Activated CD4-positive, alpha-beta T cell treated with anti-CD3 and anti-CD28 coated beads for 36 hours (primary cell): ENCODE measurements around the gene HDAC3. TPM values are rescaled to one million over a fixed set of nuclear protein-coding genes. Genes with fewer than 3 reads are reported as not detected.

ENCODE experiments used
- ATAC-seq: fragments of 200-7000 bp; cut with Tn5 transposase; one replicate; pipeline ENCODE4 v1.10.0; 2021; ENCODE audit warnings: mild to moderate bottlenecking, moderate library complexity
- CTCF ChIA-PET: fragments of 350-600 bp; sonication (Branson Sonifier 250); formaldehyde crosslinking; loops from one replicate; lab custom pipeline; 2021; ENCODE audit warnings: antibody characterized with exemption; lab: Charles Lee
- POLR2A ChIA-PET: fragments of 350-600 bp; sonication (Branson Sonifier 250); formaldehyde crosslinking; loops from one replicate; lab custom pipeline; 2021; ENCODE audit warnings: antibody characterized with exemption, inconsistent platforms; lab: Charles Lee
- DNase-seq: peaks from one replicate; pipeline ENCODE4 v3.0.0-alpha.2; 2020
- H3K27ac Mint-ChIP-seq: one replicate; pipeline ENCODE4 v1.8.0; 2021; ENCODE audit warnings: mixed read lengths
- H3K27me3 Mint-ChIP-seq: one replicate; pipeline ENCODE4 v1.8.0; 2021; ENCODE audit warnings: mixed read lengths
- H3K36me3 Mint-ChIP-seq: one replicate; pipeline ENCODE4 v1.8.0; 2021; ENCODE audit warnings: low read depth, mixed read lengths
- H3K4me1 Mint-ChIP-seq: one replicate; pipeline ENCODE4 v1.8.0; 2021; ENCODE audit warnings: mixed read lengths
- H3K4me3 Mint-ChIP-seq: one replicate; pipeline ENCODE4 v1.8.0; 2021; ENCODE audit warnings: mild to moderate bottlenecking, moderate library complexity, mixed read lengths
- H3K9me3 Mint-ChIP-seq: one replicate; pipeline ENCODE4 v1.8.0; 2021; ENCODE audit warnings: low read depth, mixed read lengths
- intact Hi-C, 2 experiments: fragments of 100-400 bp; cut with DNase I in 1 of 2; cut with micrococcal nuclease in 1 of 2; formaldehyde crosslinking; loops; one replicate each; pipeline versions ENCODE4 v1.14.2 to v1.15.1; 2022 to 2024; cut with DNase I, micrococcal nuclease
- total RNA-seq, 2 experiments: library from RNA; stranded (reverse); gene quantifications; one replicate each; pipeline ENCODE4 v1.2.3, GENCODE V29; 2021

The HDAC3 gene
- total RNA-seq, 2 experiments from 2014 or later = 85.9 to 88.6 TPM

- no peaks in the 10 kb centered on the region for H3K9me3 Mint-ChIP-seq
- CTCF ChIA-PET = interaction anchor here (0.6 to 0.9 kb wide), 3 partner anchors 19 to 383 kb away, joined by 3 to 5 read pairs (median 3); no protein-coding TSS in a partner anchor
- ATAC-seq (no peak), DNase-seq (no peak)
- no peak overlapping the region for H3K27ac Mint-ChIP-seq
- H3K36me3 Mint-ChIP-seq = no peaks in the 10 kb centered on the region
- H3K4me3 Mint-ChIP-seq = no peak overlapping the region
- no peaks in the 10 kb centered on the region for H3K27me3 Mint-ChIP-seq
- POLR2A ChIA-PET = no interaction called here
- intact Hi-C loops = no loop called here
- no peaks in the 10 kb centered on the region for H3K4me1 Mint-ChIP-seq
Measured at GRCh38 chr5:141672841-141673813, 36.5 kb upstream of the HDAC3 start.

- Mint-ChIP-seq H3K4me3 (no peak overlapping the region), H3K36me3 (no peaks in the 10 kb centered on the region), H3K27me3 (no peaks in the 10 kb centered on the region), H3K4me1 (no peaks in the 10 kb centered on the region), H3K9me3 (no peaks in the 10 kb centered on the region), H3K27ac (no peak overlapping the region)
- CTCF ChIA-PET = interaction anchor here (0.6 kb wide), 1 partner anchor 20 kb away, joined by 3 read pairs; no protein-coding TSS in a partner anchor
- POLR2A ChIA-PET = no interaction called here
- intact Hi-C loops = no loop called here
- no peak for DNase-seq
- no peak for ATAC-seq
Measured at GRCh38 chr5:141672071-141672840, 35.6 kb upstream of the HDAC3 start.

DNA sequence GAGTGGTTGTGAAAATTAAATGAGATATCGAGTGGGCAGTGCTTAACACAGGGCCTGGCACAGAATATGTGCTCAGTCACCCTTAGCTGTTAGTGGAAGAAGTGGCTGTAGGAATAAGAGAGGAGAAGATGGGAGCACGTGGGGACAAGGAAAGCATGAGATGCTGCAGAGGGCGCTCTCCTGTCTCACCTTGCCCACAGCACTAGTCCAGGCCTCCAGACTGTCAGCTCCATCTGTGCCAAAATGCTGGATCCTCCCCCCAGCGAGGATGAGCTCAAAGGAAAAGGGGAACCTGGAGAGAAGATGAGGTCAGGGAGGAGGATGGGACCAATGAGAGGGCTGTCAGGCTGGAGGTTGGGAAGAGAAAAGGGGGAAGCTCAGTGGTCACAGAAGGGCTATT is 32.9 kb upstream of the HDAC3 start:
- ATAC-seq (no peak), DNase-seq (no peak)
- H3K27me3 Mint-ChIP-seq = no peaks in the 10 kb centered on the region
- H3K36me3 Mint-ChIP-seq = no peaks in the 10 kb centered on the region
- ChIA-PET CTCF (interaction anchor here (0.6 to 2.4 kb wide), 12 partner anchors 12 to 974 kb away, joined by 3 to 9 read pairs (median 4); no protein-coding TSS in a partner anchor), POLR2A (no interaction called here)
- intact Hi-C loops = loop anchor here in 1 of 2 experiments (10.0 kb wide), 1 partner anchor 295 kb away; the partner anchor contains the start of gene RNF14
- no peak overlapping the region for H3K4me3 Mint-ChIP-seq
- peaks cover 4% of the 10 kb centered on the region for H3K4me1 Mint-ChIP-seq
- no peak overlapping the region for H3K27ac Mint-ChIP-seq
- H3K9me3 Mint-ChIP-seq = no peaks in the 10 kb centered on the region

- peaks cover 4% of the 10 kb centered on the region for H3K4me1 Mint-ChIP-seq
- no peaks in the 10 kb centered on the region for H3K27me3 Mint-ChIP-seq
- ChIA-PET POLR2A (no interaction called here), CTCF (interaction anchor here (0.6 to 2.4 kb wide), 11 partner anchors 19 to 975 kb away, joined by 3 to 8 read pairs (median 3); partner anchors contain the start of gene RNF14)
- H3K36me3 Mint-ChIP-seq = no peaks in the 10 kb centered on the region
- intact Hi-C loops = loop anchor here in 1 of 2 experiments (10.0 kb wide), 1 partner anchor 296 kb away; the partner anchor contains the start of gene RNF14
- no peak overlapping the region for H3K4me3 Mint-ChIP-seq
- DNase-seq = no peak
- no peaks in the 10 kb centered on the region for H3K9me3 Mint-ChIP-seq
- ATAC-seq = no peak
- H3K27ac Mint-ChIP-seq = no peak overlapping the region
Measured at GRCh38 chr5:141668601-141669265, 32.1 kb upstream of the HDAC3 start.

- Mint-ChIP-seq H3K36me3 (no peaks in the 10 kb centered on the region), H3K4me1 (peaks cover 4% of the 10 kb centered on the region), H3K9me3 (no peaks in the 10 kb centered on the region), H3K27me3 (no peaks in the 10 kb centered on the region), H3K27ac (no peak overlapping the region), H3K4me3 (no peak overlapping the region)
- intact Hi-C loops = loop anchor here (1.0 to 10.0 kb wide), 5 partner anchors 36 to 299 kb away; partner anchors contain the start of gene RNF14 (in 1 of the 2)
- CTCF ChIA-PET = interaction anchor here (0.6 to 3.1 kb wide), 6 partner anchors 15 to 303 kb away, joined by 3 to 34 read pairs (median 10); partner anchors contain the start of genes FCHSD1, PCDH1 and RNF14
- DNase-seq (no peak), ATAC-seq (no peak)
- POLR2A ChIA-PET = no interaction called here
Measured at GRCh38 chr5:141665995-141666940, 29.6 kb upstream of the HDAC3 start.

DNA sequence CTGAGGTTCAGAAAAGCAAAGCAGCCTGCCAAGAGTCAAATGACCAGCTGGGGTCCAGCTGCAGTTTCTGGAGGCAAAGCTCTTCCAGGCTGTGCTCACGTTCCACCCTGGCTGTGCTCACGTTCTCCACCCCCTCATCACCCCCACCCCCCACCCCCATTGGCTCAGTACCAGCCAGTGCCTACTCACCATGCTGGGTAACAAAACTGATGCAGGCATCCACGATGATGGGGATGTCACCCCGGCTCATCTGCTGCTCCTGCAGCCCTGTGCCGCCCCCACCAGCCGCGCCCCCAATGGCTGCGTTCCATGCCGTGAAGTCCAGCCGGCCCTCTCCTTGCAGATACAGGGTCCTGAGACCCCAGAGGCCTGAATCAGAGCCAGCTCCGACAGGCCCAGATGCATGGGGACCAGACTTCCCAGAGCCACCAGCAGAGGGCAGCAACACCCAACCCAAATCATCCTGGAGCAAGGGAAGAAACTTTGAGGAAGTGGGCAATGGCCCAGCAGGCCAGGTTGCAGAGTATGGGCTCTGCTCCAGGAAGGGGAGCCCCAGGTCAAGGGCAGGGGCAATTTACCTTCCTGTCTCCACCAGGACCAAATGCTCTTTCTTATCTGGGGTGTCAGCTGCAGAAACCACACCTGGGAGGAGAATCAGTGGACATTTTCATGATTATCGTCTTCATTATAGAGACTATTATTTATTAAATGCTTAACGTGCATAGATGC is 28.2 kb upstream of the HDAC3 start:
- peaks cover 4% of the 10 kb centered on the region for H3K4me1 Mint-ChIP-seq
- ATAC-seq = peak; percentile 97
- no peaks in the 10 kb centered on the region for H3K9me3 Mint-ChIP-seq
- POLR2A ChIA-PET = no interaction called here
- intact Hi-C loops = loop anchor here (1.0 to 10.0 kb wide), 5 partner anchors 37 to 300 kb away; partner anchors contain the start of gene RNF14 (in 1 of the 2)
- CTCF ChIA-PET = interaction anchor here (0.6 to 3.1 kb wide), 21 partner anchors 11 to 326 kb away, joined by 3 to 34 read pairs (median 4); partner anchors contain the start of genes FCHSD1, PCDH1 and PCDH12
- no peak overlapping the region for H3K27ac Mint-ChIP-seq
- DNase-seq = peak; percentile 86
- no peak overlapping the region for H3K4me3 Mint-ChIP-seq
- no peaks in the 10 kb centered on the region for H3K36me3 Mint-ChIP-seq
- no peaks in the 10 kb centered on the region for H3K27me3 Mint-ChIP-seq

- H3K27ac Mint-ChIP-seq = no peak overlapping the region
- H3K4me1 Mint-ChIP-seq = peaks cover 4% of the 10 kb centered on the region
- intact Hi-C loops = loop anchor here in 1 of 2 experiments (10.0 kb wide), 1 partner anchor 301 kb away; the partner anchor contains the start of gene RNF14
- H3K36me3 Mint-ChIP-seq = no peaks in the 10 kb centered on the region
- ATAC-seq = no peak
- DNase-seq = no peak
- POLR2A ChIA-PET = no interaction called here
- H3K9me3 Mint-ChIP-seq = no peaks in the 10 kb centered on the region
- H3K27me3 Mint-ChIP-seq = no peaks in the 10 kb centered on the region
- H3K4me3 Mint-ChIP-seq = no peak overlapping the region
- CTCF ChIA-PET = interaction anchor here (0.7 to 3.1 kb wide), 8 partner anchors 26 to 304 kb away, joined by 3 to 34 read pairs (median 4); partner anchors contain the start of genes HDAC3, PCDH1 and RELL2
Measured at GRCh38 chr5:141663506-141663905, 26.9 kb upstream of the HDAC3 start.

- ChIA-PET POLR2A (no interaction called here), CTCF (interaction anchor here (0.6 to 0.9 kb wide), 4 partner anchors 30 to 752 kb away, joined by 3 read pairs; no protein-coding TSS in a partner anchor)
- Mint-ChIP-seq H3K4me1 (peaks cover 4% of the 10 kb centered on the region), H3K27ac (no peak overlapping the region), H3K4me3 (no peak overlapping the region), H3K27me3 (no peaks in the 10 kb centered on the region), H3K9me3 (no peaks in the 10 kb centered on the region), H3K36me3 (no peaks in the 10 kb centered on the region)
- DNase-seq (no peak), ATAC-seq (no peak)
- intact Hi-C loops = loop anchor here in 1 of 2 experiments (10.0 kb wide), 1 partner anchor 303 kb away; the partner anchor contains the start of gene RNF14
Measured at GRCh38 chr5:141662028-141662427, 25.4 kb upstream of the HDAC3 start.

- intact Hi-C loops = no loop called here
- DNase-seq = peak; percentile 27
- Mint-ChIP-seq H3K9me3 (no peaks in the 10 kb centered on the region), H3K4me3 (no peak overlapping the region), H3K36me3 (no peaks in the 10 kb centered on the region), H3K27ac (no peak overlapping the region), H3K27me3 (no peaks in the 10 kb centered on the region), H3K4me1 (no peaks in the 10 kb centered on the region)
- peak; percentile 42 for ATAC-seq
- ChIA-PET CTCF (interaction anchor here (0.7 to 2.3 kb wide), 5 partner anchors 12 to 1111 kb away, joined by 3 to 6 read pairs (median 4); no protein-coding TSS in a partner anchor), POLR2A (interaction anchor here (0.6 kb wide), 1 partner anchor 66 kb away, joined by 3 read pairs; no protein-coding TSS in a partner anchor)
Measured at GRCh38 chr5:141657937-141658545, 21.4 kb upstream of the HDAC3 start.
